Measurements from ENCODE around the gene SLC25A38.
"Not testable (repeated sequence)": the region's sequence is repeated elsewhere in the genome, so short reads cannot be mapped to it uniquely, and the experiment has no call there.

Gene SLC25A38

GRCh38 chr3:39408493-39409372 is 25.6 kb downstream of the SLC25A38 start:
- DNase-seq, result no peak

DNA sequence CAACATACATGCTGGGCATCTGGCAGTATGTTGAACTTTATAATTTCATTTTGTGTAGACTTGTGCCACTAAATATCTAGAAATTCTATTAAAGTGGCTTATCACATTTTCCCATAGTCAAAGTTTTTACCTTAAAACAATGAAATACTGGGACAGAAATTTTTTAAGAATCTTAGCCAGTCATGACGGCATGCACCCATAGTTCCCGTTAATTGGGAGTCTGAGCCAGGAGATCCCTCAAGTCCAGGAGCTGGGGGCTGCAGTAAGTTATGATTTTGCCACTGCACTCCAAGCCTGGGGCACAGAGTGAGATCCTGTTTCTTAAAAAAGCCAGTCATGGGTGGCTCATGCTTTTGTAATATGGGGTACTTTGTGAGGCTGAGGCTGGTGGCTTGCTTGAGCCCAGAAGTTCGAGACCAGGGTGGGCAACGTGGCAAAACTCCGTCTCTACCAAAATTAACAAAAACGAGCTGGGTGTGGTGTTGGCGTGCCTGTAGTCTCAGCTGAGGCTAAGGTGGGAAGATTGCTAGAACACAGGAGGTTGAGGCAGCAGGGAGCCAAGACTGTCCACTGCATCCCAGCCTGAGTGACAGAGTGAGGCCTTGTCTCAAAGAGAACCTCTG is 26.5 kb downstream of the SLC25A38 start:
- no peak for DNase-seq

DNA sequence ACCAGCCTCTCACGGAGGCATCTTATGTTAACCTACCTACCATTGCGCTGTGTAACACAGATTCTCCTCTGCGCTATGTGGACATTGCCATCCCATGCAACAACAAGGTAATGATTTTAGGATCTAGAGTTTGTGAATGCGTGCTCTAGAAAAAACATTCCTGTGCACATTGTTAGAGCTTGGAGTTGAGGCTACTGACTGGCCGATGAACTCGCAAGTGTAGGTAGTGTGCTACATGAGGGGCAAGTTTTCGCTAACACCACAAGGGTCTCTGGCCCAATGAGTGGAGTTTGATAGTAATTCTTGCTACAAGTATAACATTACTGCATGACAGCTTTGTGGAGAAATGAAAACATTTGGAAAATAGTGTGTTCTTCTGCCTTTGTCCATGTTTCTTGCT is 27.7 kb downstream of the SLC25A38 start:
- no peak for DNase-seq

GRCh38 chr3:39412668-39413260 is 29.6 kb downstream of the SLC25A38 start:
- no peak for DNase-seq

- no peak for DNase-seq
These were observed 30.7 kb downstream of the SLC25A38 start for GRCh38 chr3:39413691-39414420.

DNA sequence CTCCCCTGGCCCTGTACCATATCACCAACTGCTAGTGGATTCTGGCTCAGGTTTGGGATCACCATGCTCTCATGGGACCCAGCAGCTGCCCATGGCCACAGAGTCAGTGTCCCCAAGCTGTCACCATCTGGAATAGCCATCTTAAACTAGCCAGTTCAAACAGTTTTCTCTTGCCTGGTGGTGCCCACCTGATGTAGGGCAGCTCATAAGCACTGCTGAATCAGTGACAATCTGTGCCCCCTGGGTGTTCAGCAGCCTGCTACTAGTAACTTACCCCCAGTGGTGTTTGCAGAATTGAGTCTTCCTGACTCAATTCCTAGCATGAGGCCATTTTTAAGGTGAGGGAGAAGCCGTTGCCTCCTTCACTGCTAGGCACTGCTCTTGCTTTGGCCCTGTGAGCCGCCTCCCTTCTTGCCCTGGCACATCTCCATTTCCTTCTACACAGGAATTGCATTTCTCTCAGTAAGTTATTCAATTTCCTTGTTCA is 31.3 kb downstream of the SLC25A38 start:
- DNase-seq, result no peak

DNA sequence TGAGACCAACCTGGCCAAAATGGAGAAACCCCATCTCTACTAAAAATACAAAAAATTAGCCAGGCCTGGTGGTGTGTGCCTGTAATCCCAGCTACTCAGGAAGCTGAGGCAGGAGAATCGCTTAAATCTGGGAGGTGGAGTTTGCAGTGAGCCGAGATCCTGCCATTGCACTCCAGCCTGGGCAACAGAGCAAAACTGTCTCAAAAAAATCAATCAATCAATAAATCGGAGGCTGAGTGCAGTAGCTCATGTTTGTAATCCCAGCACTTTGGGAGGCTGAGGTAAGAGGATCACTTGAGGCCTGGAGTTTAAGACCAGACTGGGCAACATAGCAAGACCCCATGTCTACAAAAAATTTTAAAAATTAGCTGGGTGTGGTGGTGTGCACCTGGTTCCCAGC is 32.1 kb downstream of the SLC25A38 start:
- not testable (repeated sequence) for DNase-seq

- no peak for DNase-seq
These were observed 32.8 kb downstream of the SLC25A38 start for GRCh38 chr3:39415983-39416382.

GRCh38 chr3:39416998-39417397 is 33.8 kb downstream of the SLC25A38 start:
- DNase-seq, result not testable (repeated sequence)

DNA sequence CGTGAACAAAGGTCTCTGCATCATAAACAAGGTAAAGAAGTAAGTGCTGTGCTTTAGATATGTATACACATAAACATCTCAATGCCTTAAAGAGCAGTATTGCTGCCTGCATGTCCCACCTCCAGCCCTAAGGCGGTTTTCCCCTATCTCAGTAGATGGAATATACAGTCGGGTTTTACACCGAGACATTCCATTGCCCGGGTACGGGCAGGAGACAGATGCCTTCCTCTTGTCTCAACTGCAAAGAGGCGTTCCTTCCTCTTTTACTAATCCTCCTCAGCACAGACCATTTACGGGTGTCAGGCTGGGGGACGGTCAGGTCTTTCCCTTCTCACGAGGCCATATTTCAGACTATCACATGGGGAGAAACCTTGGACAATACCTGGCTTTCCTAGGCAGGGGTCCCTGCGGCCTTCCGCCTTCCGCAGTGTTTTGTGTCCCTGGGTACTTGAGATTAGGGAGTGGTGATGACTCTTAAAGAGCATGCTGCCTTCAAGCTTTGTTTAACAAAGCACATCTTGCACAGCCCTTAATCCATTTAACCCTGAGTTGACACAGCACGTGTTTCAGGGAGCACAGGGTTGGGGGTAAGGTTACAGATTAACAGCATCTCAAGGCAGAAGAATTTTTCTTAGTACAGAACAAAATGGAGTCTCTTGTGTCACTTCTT is 35.5 kb downstream of the SLC25A38 start:
- DNase-seq, result not testable (repeated sequence)

- DNase-seq, result no peak
These were observed 36.7 kb downstream of the SLC25A38 start for GRCh38 chr3:39419742-39420315.

- DNase-seq, result no peak
These were observed 37.4 kb downstream of the SLC25A38 start for GRCh38 chr3:39420543-39420942.

DNA sequence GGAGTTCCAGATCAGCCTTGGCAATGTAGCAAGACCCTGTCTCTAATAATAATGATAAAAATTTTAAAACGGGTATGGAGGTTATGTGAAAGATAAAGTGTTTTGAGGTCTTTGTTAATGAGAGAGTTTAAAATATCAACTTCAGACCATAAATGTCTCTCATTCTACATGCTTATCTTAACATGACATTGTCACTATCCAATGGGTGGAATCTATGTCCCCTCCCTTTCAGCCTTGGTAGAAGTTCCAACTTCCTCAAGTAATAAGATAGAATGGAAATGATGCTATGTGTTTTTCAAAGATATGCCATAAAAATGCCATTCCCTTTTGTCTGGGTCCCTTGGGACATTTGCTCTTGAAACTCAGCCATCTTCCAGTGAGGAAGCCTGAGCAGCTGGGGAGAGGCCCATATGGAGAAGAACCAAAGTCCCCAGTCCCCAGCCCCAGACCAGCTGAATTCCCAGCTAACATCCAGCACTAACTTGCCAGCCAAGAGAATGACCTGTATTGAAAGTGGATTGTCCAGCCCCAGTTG is 40.3 kb downstream of the SLC25A38 start:
- no peak for DNase-seq

GRCh38 chr3:39426312-39426711 is 43.1 kb downstream of the SLC25A38 start:
- DNase-seq, result no peak

DNA sequence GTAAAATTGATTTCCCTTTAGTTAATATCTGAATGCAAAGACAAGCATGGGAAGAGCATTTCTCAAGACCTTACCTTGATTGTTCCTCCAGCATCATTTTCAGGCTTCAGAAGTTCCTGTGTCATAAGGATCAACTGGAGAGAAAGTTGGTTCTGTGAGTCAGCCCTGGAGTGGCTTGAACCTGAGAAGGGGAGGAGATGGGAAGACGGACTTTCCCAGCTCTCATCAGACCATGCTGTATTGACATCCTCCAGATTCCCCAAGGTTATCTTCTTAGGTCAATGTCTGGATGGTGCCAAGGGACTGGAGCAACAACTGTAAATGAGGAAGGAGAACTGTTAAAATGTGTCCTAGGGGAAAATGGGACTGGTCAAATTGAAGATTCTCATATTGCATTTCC is 44.3 kb downstream of the SLC25A38 start:
- DNase-seq, result no peak

DNA sequence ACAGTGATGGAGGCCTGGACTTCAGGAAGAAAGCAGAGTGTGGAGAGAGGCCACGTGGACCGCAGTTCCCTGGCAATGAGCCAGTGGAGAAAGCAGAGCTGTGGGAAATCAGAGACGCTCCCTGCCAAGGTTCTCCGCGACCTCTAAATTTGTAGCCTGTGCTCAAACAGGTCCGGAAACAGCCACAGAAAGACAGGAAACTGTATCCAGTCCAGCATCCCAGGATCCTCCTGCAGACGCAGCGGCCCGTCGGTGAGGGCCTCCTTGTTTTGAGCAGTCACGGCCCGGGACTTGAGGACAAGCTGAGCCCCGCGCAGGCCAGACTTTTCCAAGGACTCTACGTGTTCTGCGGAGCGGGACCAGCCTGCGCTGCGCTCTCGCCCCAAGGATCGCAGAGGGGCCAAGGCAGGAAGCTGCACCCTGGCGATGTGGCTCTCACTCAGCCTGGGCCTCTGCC is 45.6 kb downstream of the SLC25A38 start:
- DNase-seq, result no peak

GRCh38 chr3:39429466-39429865 is 46.3 kb downstream of the SLC25A38 start:
- no peak for DNase-seq

GRCh38 chr3:39432342-39432741 is 49.2 kb downstream of the SLC25A38 start:
- no peak for DNase-seq

GRCh38 chr3:39433642-39434041 is 50.5 kb downstream of the SLC25A38 start:
- no peak for DNase-seq

- DNase-seq, result no peak
These were observed 51.4 kb downstream of the SLC25A38 start for GRCh38 chr3:39434574-39434973.

- DNase-seq, result no peak
These were observed 52.0 kb downstream of the SLC25A38 start for GRCh38 chr3:39435006-39435748.
